PC-9 (cell line): ENCODE results near the gene ARHGAP22. TPM values are rescaled to one million over a fixed set of nuclear protein-coding genes. Genes with fewer than 3 reads are reported as not detected.

Experiments
- BruUV-seq: library from RNA; stranded (reverse); fragments of 400-500 nt; replicated peaks from 2 replicates; lab custom pipeline; 2021; lab: Mats Ljungman, UMichigan
- CTCF ChIA-PET: fragments of 300-600 bp; sonication (Branson Sonifier 250); formaldehyde crosslinking; loops from one replicate; lab custom pipeline; 2022; ENCODE audit warnings: antibody characterized with exemption; lab: Charles Lee
- POLR2A ChIA-PET: fragments of 300-600 bp; sonication (Branson Sonifier 250); formaldehyde crosslinking; loops from one replicate; lab custom pipeline; 2022; ENCODE audit warnings: antibody characterized with exemption; ENCODE audit not compliant: unreplicated experiment; lab: Charles Lee
- DNase-seq, 2 experiments: peaks; one replicate each; pipeline versions ENCODE4 v3.0.0 to v3.0.0-alpha.2; 2015 to 2022; ENCODE audit warnings: mixed read lengths in 1 of 2
- H2AFZ ChIP-seq: fragments of 200-600 bp; sonication (generic); 2 replicates; pipeline ENCODE4 v1.8.1; 2017; ENCODE audit warnings: antibody characterized with exemption
- H3F3A ChIP-seq: fragments of 200-600 bp; sonication (generic); 2 replicates; pipeline ENCODE4 v1.8.1; 2017; ENCODE audit warnings: antibody characterized with exemption, mild to moderate bottlenecking, low read depth; ENCODE audit not compliant: insufficient read depth
- H3K27ac ChIP-seq: fragments of 200-600 bp; sonication (generic); 2 replicates; pipeline ENCODE4 v1.6.1; 2016; ENCODE audit warnings: mixed run types
- H3K27me3 ChIP-seq: fragments of 200-600 bp; sonication (generic); 2 replicates; pipeline ENCODE4 v1.6.1; 2016; ENCODE audit warnings: low read depth, mixed run types; ENCODE audit not compliant: insufficient read depth
- H3K36me3 ChIP-seq: fragments of 200-600 bp; sonication (generic); 2 replicates; pipeline ENCODE4 v1.6.1; 2016; ENCODE audit warnings: low read depth, mixed run types
- H3K4me1 ChIP-seq: fragments of 200-600 bp; sonication (generic); replicated peaks from 2 replicates; pipeline ENCODE4 v1.6.1; 2016; ENCODE audit warnings: mixed run types; ENCODE audit not compliant: insufficient read depth
- H3K4me2 ChIP-seq: fragments of 200-600 bp; sonication (generic); 2 replicates; pipeline ENCODE4 v1.6.1; 2017; ENCODE audit warnings: mixed run types
- H3K4me3 ChIP-seq: fragments of 200-600 bp; sonication (generic); 2 replicates; pipeline ENCODE4 v1.6.1; 2016; ENCODE audit warnings: mixed run types
- H3K79me2 ChIP-seq: fragments of 200-600 bp; sonication (generic); 2 replicates; pipeline ENCODE4 v1.6.1; 2017; ENCODE audit warnings: low read depth, mixed run types
- H3K9me2 ChIP-seq: fragments of 200-600 bp; sonication (generic); 2 replicates; pipeline ENCODE4 v1.8.1; 2017; ENCODE audit warnings: mild to moderate bottlenecking; ENCODE audit not compliant: insufficient read depth
- H3K9me3 ChIP-seq: fragments of 200-600 bp; sonication (generic); 2 replicates; pipeline ENCODE4 v1.8.1; 2016; ENCODE audit warnings: low read depth; ENCODE audit not compliant: insufficient read depth
- H4K20me1 ChIP-seq: fragments of 200-600 bp; sonication (generic); 2 replicates; pipeline ENCODE4 v1.8.1; 2017; ENCODE audit not compliant: insufficient read depth
- CTCF ChIP-seq: fragments of 200-600 bp; sonication (generic); conservative IDR thresholded peaks from 2 replicates; pipeline ENCODE4 v1.6.1; 2017; ENCODE audit warnings: mixed run types, antibody characterized with exemption, mild to moderate bottlenecking, moderate library complexity
- EZH2 ChIP-seq: fragments of 200-600 bp; sonication (generic); IDR thresholded peaks from 2 replicates; pipeline ENCODE4 v1.8.0; 2017; ENCODE audit warnings: antibody characterized with exemption, low read depth
- intact Hi-C: fragments of 100-400 bp; cut with micrococcal nuclease; formaldehyde crosslinking; loops from one replicate; pipeline ENCODE4 v1.10.0; 2022; ENCODE audit not compliant: unreplicated experiment
- total RNA-seq: library from RNA; stranded (reverse); gene quantifications from 2 replicates; pipeline ENCODE4 v1.2.3, GENCODE V29; 2021

Gene ARHGAP22
- total RNA-seq, 1 experiment from 2014 or later = 4.0 TPM

- no peak overlapping the region for H3K27ac ChIP-seq
- H3K79me2 ChIP-seq = no peaks in the 10 kb centered on the region
- CTCF ChIA-PET = interaction anchor here (1.2 kb wide), 1 partner anchor 142 kb away, joined by 4 read pairs; no protein-coding TSS in a partner anchor
- no peaks in the 10 kb centered on the region for H3K27me3 ChIP-seq
- no peak for DNase-seq
- POLR2A ChIA-PET = no interaction called here
- H3K9me2 ChIP-seq = no peaks in the 10 kb centered on the region
- H2AFZ ChIP-seq = no peak overlapping the region
- intact Hi-C loops = loop anchor here (10.0 kb wide), 1 partner anchor 291 kb away; no protein-coding TSS in a partner anchor
- H3K36me3 ChIP-seq = no peaks in the 10 kb centered on the region
- no TSS peak for BruUV-seq
- no peaks in the 10 kb centered on the region for H3K9me3 ChIP-seq
- no peaks in the 10 kb centered on the region for H3F3A ChIP-seq
- peaks cover 4% of the 10 kb centered on the region; the same call in 1 of the 2 replicates for H3K4me1 ChIP-seq
- H3K4me2 ChIP-seq = no peak overlapping the region
- TF ChIP-seq EZH2 (no peak), CTCF (no peak; the same call in 1 of the 2 replicates)
- no peaks in the 10 kb centered on the region for H4K20me1 ChIP-seq
- no peak overlapping the region for H3K4me3 ChIP-seq
Observed at GRCh38 chr10:48505394-48506112, 99.3 kb downstream of the ARHGAP22 start.

GRCh38 chr10:48504141-48504885, 100.6 kb downstream of the ARHGAP22 start:
- intact Hi-C loops = loop anchor here (10.0 kb wide), 1 partner anchor 290 kb away; no protein-coding TSS in a partner anchor
- no peak for DNase-seq
- no peak overlapping the region for H3K4me3 ChIP-seq
- no peaks in the 10 kb centered on the region for H3F3A ChIP-seq
- H3K36me3 ChIP-seq = no peaks in the 10 kb centered on the region
- no peaks in the 10 kb centered on the region for H3K79me2 ChIP-seq
- peaks cover 4% of the 10 kb centered on the region; the same call in 1 of the 2 replicates for H3K4me1 ChIP-seq
- CTCF ChIA-PET = interaction anchor here (0.7 to 1.2 kb wide), 2 partner anchors 38 to 59 kb away, joined by 6 to 7 read pairs; no protein-coding TSS in a partner anchor
- TF ChIP-seq CTCF (no peak), EZH2 (no peak)
- no TSS peak for BruUV-seq
- H4K20me1 ChIP-seq = no peaks in the 10 kb centered on the region
- H3K27me3 ChIP-seq = no peaks in the 10 kb centered on the region
- no peak overlapping the region for H2AFZ ChIP-seq
- H3K4me2 ChIP-seq = no peak overlapping the region
- POLR2A ChIA-PET = interaction anchor here (0.7 kb wide), 1 partner anchor 1965 kb away, joined by 6 read pairs; no protein-coding TSS in a partner anchor
- no peaks in the 10 kb centered on the region for H3K9me2 ChIP-seq
- no peaks in the 10 kb centered on the region for H3K9me3 ChIP-seq
- H3K27ac ChIP-seq = no peak overlapping the region

- H3K27ac ChIP-seq = no peak overlapping the region
- H3K4me3 ChIP-seq = no peak overlapping the region
- POLR2A ChIA-PET = interaction anchor here (0.7 kb wide), 1 partner anchor 1964 kb away, joined by 6 read pairs; no protein-coding TSS in a partner anchor
- no TSS peak for BruUV-seq
- CTCF ChIA-PET = no interaction called here
- peaks cover 2% of the 10 kb centered on the region; the same call in 1 of the 2 replicates for H3K4me1 ChIP-seq
- H3K9me3 ChIP-seq = no peaks in the 10 kb centered on the region
- H4K20me1 ChIP-seq = no peaks in the 10 kb centered on the region
- H3K36me3 ChIP-seq = no peaks in the 10 kb centered on the region
- no peaks in the 10 kb centered on the region for H3F3A ChIP-seq
- no peak overlapping the region for H2AFZ ChIP-seq
- no peaks in the 10 kb centered on the region for H3K9me2 ChIP-seq
- no peak for DNase-seq
- no peak overlapping the region for H3K4me2 ChIP-seq
- H3K79me2 ChIP-seq = no peaks in the 10 kb centered on the region
- intact Hi-C loops = loop anchor here (10.0 kb wide), 1 partner anchor 289 kb away; no protein-coding TSS in a partner anchor
- no peaks in the 10 kb centered on the region for H3K27me3 ChIP-seq
- TF ChIP-seq CTCF (no peak), EZH2 (no peak)
Observed at GRCh38 chr10:48503293-48503911, 101.5 kb downstream of the ARHGAP22 start.
